Vagina (tissue), 2 donors: ENCODE results near the gene BBIP1.

ENCODE experiments used
- POLR2A ChIP-seq, 2 donors: fragments of 450-650 bp; IDR thresholded peaks; one replicate each; pipeline ENCODE4 v1.6.1; 2017; ENCODE audit warnings: antibody characterized with exemption in 2 of 2, mild to moderate bottlenecking in 2 of 2, moderate library complexity in 2 of 2
- POLR2AphosphoS5 ChIP-seq, 2 donors: sonication (generic); formaldehyde crosslinking; IDR thresholded peaks; one replicate each; pipeline ENCODE4 v1.9.0; 2017; ENCODE audit warnings: antibody characterized with exemption in 2 of 2, mild to moderate bottlenecking in 2 of 2, low read depth in 1 of 2; ENCODE audit not compliant: insufficient read depth in 1 of 2
- TF ChIP-seq, protein P1 (sequence below), 3 experiments: fragments of 450-650 bp in 2 of 3; fragments of 200-600 bp in 1 of 3; sonication (generic) in 1 of 3; IDR thresholded peaks; one replicate each; pipeline ENCODE4 v1.5.1; 2017 to 2019; ENCODE audit warnings: antibody characterized with exemption in 3 of 3, mild to moderate bottlenecking in 2 of 3, moderate library complexity in 2 of 3

DNA sequence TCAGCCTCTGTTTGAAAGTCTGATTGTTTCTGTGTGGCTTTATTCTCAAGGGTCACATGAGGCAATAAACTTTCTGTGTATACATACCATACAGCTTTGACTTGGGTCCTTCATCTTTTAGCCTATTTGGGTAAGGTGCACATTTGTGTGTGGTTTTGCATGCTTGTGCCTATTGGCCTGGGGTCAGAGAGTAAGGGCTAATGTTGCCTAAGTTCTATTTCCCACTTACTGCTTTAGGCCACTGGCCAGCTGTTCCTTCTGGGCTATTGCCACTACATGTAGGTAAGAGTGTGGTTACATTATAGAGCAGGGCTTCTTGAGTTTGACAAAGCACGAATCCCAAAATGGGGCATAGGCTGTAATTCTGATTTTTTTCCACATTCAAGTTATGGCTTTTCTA is 21.8 kb downstream of the BBIP1 start:
- no peak for TF ChIP-seq POLR2A (IDR thresholded peaks at IDR 0.05)
- TF ChIP-seq, protein P1, sequence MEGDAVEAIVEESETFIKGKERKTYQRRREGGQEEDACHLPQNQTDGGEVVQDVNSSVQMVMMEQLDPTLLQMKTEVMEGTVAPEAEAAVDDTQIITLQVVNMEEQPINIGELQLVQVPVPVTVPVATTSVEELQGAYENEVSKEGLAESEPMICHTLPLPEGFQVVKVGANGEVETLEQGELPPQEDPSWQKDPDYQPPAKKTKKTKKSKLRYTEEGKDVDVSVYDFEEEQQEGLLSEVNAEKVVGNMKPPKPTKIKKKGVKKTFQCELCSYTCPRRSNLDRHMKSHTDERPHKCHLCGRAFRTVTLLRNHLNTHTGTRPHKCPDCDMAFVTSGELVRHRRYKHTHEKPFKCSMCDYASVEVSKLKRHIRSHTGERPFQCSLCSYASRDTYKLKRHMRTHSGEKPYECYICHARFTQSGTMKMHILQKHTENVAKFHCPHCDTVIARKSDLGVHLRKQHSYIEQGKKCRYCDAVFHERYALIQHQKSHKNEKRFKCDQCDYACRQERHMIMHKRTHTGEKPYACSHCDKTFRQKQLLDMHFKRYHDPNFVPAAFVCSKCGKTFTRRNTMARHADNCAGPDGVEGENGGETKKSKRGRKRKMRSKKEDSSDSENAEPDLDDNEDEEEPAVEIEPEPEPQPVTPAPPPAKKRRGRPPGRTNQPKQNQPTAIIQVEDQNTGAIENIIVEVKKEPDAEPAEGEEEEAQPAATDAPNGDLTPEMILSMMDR (IDR thresholded peaks at IDR 0.05): no peak
- no peak for TF ChIP-seq POLR2AphosphoS5 (IDR thresholded peaks at IDR 0.05; ENCODE audit: insufficient read depth in 1 of 2, low read depth in 1 of 2)
